Fibroblast of villous mesenchyme (primary cell): ENCODE measurements around the gene FEZ2. TPM values are rescaled to one million over a fixed set of nuclear protein-coding genes. Genes with fewer than 3 reads are reported as not detected.

ENCODE experiments used
- DNase-seq: peaks from one replicate; pipeline ENCODE4 v3.0.0-alpha.2; 2010; ENCODE audit warnings: low read depth
- H3K4me3 ChIP-seq: 2 replicates; pipeline ENCODE4 v1.5.1; 2011; ENCODE audit warnings: low read depth, mild to moderate bottlenecking, low read length
- total RNA-seq: library from RNA; depleted of rRNA; stranded (reverse); fragments of >200 nt; gene quantifications from 2 replicates; pipeline ENCODE4 v1.2.3, GENCODE V29; 2012
- TF ChIP-seq, protein P1 (sequence below): IDR thresholded peaks from 2 replicates; pipeline ENCODE4 v1.5.1; 2012; ENCODE audit warnings: low read depth, mild to moderate bottlenecking, low read length; ENCODE audit not compliant: insufficient read depth

The FEZ2 gene
- total RNA-seq, 1 donor = 56.6 TPM

DNA sequence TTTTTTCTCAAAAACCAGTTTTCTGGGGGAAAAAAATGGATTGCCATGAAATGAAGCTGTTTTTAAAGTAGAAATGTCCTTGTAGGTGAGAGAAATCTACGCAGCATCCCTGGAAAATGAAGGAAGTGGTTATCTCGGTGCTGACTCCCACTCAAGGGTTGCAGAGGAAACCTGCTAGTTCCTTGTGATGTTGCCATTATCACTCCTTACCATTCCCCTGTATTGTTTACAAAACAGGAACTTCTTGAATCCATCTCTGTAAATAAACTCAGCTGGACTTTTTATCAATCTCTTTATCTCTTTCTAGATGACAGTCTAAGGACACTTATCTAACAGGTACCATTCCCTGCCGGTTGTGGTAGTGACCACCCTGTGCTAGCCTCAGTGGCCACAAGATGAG is 61.2 kb downstream of the FEZ2 start:
- no peak for DNase-seq
- TF ChIP-seq, protein P1, sequence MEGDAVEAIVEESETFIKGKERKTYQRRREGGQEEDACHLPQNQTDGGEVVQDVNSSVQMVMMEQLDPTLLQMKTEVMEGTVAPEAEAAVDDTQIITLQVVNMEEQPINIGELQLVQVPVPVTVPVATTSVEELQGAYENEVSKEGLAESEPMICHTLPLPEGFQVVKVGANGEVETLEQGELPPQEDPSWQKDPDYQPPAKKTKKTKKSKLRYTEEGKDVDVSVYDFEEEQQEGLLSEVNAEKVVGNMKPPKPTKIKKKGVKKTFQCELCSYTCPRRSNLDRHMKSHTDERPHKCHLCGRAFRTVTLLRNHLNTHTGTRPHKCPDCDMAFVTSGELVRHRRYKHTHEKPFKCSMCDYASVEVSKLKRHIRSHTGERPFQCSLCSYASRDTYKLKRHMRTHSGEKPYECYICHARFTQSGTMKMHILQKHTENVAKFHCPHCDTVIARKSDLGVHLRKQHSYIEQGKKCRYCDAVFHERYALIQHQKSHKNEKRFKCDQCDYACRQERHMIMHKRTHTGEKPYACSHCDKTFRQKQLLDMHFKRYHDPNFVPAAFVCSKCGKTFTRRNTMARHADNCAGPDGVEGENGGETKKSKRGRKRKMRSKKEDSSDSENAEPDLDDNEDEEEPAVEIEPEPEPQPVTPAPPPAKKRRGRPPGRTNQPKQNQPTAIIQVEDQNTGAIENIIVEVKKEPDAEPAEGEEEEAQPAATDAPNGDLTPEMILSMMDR = peak; percentile 5
- H3K4me3 ChIP-seq = no peak overlapping the region

DNA sequence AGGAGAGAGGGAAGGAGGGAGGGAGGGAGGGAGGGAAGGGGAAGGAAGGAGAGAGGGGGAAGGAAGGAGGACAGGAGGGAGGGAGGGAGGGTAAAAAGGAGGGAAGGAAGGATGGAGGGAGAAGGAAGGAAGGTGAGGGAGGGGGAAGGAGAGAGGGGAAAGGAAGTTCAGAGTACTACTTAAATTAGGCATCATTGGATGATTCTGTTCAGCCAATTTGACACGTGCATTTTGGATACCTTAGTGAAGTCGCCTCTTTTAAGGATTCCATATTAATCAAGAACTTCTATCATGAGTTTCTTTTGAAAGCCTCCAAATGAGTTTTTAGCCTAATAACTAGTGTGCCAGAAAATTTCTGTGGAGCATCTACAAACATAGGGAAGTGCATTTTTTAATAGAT is 62.9 kb downstream of the FEZ2 start:
- H3K4me3 ChIP-seq = no peak overlapping the region
- DNase-seq = no peak
- TF ChIP-seq, protein P1 = no peak

DNA sequence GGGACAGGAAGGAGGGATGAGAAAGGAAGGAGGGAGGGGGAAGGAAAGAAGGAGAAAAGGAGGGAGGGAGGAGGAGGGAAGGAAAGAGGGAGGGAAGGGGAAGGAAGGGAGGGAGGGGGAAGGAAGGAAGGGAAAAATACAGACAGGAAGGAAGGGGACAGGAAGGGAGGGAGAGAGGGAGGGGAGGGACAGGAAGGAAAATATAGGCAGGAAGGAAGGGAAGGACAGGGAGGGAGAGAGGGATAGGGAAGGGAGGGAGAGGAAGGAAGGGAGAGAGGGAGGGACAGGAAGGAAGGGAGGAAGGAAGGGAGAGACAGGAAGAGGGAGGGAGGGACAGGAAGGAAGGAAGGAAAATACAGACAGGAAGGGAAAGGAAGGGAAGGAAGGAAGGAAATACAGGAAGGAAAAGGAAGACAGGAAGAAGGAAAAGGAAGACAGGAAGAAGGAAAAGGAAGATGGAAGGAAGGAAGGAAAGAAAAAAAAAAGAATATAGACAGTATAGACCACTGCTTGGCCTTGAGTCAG is 63.6 kb downstream of the FEZ2 start:
- H3K4me3 ChIP-seq = no peak overlapping the region
- TF ChIP-seq, protein P1 = no peak
- no peak for DNase-seq

DNA sequence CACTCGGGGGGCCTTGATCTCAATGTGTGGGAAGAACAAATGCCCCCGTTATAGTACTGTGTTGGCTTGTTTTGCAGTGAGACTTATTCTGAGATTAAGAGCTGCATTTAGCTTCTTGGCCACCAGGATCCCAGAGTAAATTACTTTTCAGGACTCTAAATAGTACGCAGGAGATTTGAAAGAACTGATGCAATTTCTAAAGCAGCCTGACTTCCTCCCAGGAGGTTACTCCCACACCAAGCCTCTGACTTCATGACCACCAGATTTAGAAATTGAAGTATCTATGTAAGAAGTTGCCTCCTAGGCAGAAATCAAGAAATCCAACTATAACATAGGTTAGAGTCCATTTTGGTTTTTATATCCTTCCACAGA is 67.0 kb downstream of the FEZ2 start:
- DNase-seq = peak; percentile 76
- TF ChIP-seq, protein P1 = peak; percentile 25

DNA sequence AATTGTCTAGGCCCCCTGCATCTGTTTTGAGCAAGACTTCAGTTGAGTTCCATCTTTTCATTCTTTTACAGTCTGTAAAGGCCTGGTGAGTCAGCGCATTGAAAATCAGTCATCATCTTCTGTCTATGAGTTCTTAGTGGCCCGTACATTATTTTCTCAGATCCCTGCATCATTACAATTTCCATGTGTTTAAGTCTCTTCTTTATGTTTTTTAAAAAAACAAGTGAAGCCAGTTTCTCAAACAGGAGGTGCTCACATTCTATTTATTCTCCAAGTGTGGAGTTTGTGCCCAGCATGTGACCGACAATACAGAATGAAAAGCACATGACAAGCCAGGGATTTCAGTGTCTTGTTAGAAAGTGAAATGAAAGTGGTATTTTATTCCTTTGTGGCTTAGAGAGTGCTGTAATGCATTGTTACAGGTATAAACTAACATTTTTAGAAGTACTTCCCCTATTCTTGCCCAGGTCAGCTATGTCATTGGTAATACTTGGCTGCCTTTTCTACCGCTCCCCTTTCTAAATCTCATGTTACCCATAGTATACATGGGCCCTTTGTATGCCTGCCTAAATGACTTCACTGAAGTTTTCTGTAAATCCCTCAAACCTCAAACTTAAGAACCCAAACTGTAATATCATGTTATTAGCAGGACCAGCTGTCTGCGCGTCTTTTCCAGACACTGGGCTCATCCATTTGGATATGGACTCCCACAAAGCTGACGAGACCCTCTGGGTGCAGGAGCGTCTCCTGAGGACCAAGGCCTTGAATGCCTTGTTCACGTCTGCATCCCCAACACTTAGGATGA is 67.6 kb downstream of the FEZ2 start:
- no peak overlapping the region for H3K4me3 ChIP-seq
- DNase-seq = peak; percentile 21
- TF ChIP-seq, protein P1 = no peak

More for the DNA sequence above, 67.0 kb downstream of the FEZ2 start:
- H3K4me3 ChIP-seq = no peak overlapping the region

DNA sequence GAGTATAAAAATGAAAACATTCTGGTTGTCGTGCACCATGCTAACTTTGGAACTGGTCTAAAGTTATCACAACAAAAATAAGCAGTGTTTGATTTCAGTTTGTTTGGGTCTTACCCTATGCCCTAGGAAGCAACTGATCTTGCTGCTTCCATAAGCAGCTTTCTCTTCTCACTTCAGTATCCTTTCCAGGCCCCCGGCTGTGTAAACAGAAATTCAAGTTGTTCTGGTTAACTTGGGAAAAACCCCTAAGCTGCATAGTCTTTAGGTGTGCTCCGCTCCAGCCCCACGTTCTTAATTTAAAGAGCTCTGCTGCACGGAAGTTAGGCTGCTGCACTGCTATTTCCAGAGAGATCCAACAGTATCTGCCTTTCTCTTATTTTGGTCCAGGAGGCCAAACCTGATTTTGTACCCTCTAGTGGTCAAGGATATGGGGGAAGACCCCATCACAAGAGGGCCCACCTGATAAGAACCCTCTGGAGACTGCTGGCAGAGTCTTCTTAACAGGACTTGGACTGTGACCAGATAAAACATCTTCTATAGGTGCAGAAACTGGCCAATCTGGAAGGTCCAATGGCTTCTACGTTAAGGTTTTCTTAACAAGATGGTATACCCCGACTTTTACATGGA is 69.1 kb downstream of the FEZ2 start:
- peak; percentile 28 for DNase-seq
- no peak overlapping the region for H3K4me3 ChIP-seq
- TF ChIP-seq, protein P1 = no peak
